ENCODE results near the gene PTPRU. TPM values are rescaled to one million over a fixed set of nuclear protein-coding genes. Genes with fewer than 3 reads are reported as not detected.
A peak's percentile ranks its signal among the peaks of the same experiment; 100 is the strongest.

The PTPRU gene
- total and polyA plus RNA-seq, 5 donors from 2014 or later = not detected

DNA sequence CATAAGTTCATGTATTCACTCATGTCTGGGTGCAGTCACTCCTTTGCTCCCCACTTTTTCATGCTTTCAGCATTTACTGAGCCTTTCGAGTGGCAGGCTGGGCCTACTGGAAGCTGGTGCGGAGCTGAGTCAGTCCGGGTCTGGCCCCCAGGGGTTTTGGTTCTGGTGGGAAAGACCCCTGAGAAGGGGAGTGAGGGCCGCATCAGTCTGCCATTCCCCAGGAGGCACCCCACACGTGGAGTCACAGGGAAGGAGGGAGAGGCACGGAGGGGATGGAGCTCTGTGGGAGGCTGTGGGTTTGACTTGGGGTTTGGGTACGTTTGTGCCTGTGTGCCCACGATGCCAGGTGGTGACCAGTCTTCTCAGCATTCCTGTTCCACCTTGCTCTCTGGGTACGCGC, 87.9 kb downstream of the PTPRU start:
- no peaks in the 10 kb centered on the region for H3K4me1 Mint-ChIP-seq

DNA sequence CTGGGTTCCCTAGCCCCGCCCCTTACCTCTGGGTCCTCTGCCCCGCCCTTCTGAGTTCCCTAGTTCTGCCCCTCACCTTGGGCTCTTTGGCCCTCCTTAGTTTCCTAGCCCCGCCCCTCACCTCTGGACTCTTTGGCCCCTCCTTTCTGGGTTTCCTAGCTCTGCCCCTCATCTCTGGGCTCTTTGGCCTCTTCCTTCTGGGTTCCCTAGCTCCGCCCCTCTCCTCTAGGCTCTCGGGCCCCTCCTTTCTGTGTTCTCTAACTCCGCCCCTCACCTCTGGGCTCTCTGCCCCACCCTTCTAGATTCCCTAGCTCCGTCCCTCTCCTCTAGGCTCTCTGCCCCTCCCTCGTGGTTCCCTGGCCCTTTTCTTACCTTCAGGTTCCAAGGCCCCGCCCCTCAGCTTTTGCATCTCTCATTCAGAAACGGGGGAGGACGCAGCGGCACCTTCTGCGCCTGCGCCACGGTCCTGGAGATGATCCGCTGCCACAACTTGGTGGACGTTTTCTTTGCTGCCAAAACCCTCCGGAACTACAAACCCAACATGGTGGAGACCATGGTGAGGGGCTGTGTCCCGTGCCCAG, 88.5 kb downstream of the PTPRU start:
- Mint-ChIP-seq H3K27me3 (peaks cover 4% of the 10 kb centered on the region), H3K4me3 (no peak overlapping the region), H3K36me3 (no peaks in the 10 kb centered on the region), H3K27ac (no peak overlapping the region), H3K9me3 (no peaks in the 10 kb centered on the region), H3K4me1 (no peaks in the 10 kb centered on the region)
- ATAC-seq (ENCODE audit: low read depth in 2 of 2) (no peak), DNase-seq (no peak)
- Histone ChIP-seq H3K36me3 (ENCODE audit: control insufficient read depth, insufficient read depth, low read length) (no peaks in the 10 kb centered on the region), H3K27me3 (ENCODE audit: control insufficient read depth, insufficient read depth, low read length) (no peaks in the 10 kb centered on the region), H3K4me3 (ENCODE audit: low read depth, low read length) (no peak overlapping the region), H3K27ac (ENCODE audit: insufficient read depth, low read length, poor library complexity, severe bottlenecking) (no peak overlapping the region), H3K9me3 (ENCODE audit: control insufficient read depth in 2 of 2, low read length in 2 of 2) (no peaks in the 10 kb centered on the region), H3K4me1 (ENCODE audit: control insufficient read depth, insufficient read depth, low read length, poor library complexity, severe bottlenecking) (no peaks in the 10 kb centered on the region)

More for the DNA sequence above, 87.9 kb downstream of the PTPRU start:
- Histone ChIP-seq H3K4me3 (ENCODE audit: low read depth, low read length) (no peak overlapping the region), H3K36me3 (ENCODE audit: control insufficient read depth, insufficient read depth, low read length) (no peaks in the 10 kb centered on the region), H3K4me1 (ENCODE audit: control insufficient read depth, insufficient read depth, low read length, poor library complexity, severe bottlenecking) (no peaks in the 10 kb centered on the region), H3K9me3 (ENCODE audit: control insufficient read depth in 2 of 2, low read length in 2 of 2) (no peaks in the 10 kb centered on the region), H3K27me3 (ENCODE audit: control insufficient read depth, insufficient read depth, low read length) (no peaks in the 10 kb centered on the region), H3K27ac (ENCODE audit: insufficient read depth, low read length, poor library complexity, severe bottlenecking) (no peak overlapping the region)
- DNase-seq (no peak), ATAC-seq (ENCODE audit: low read depth in 2 of 2) (no peak)
- Mint-ChIP-seq H3K4me3 (no peak overlapping the region), H3K36me3 (no peaks in the 10 kb centered on the region), H3K27ac (peak overlapping the region in 1 of 3 donors; percentile 70), H3K27me3 (peaks cover 4% of the 10 kb centered on the region), H3K9me3 (no peaks in the 10 kb centered on the region)

DNA sequence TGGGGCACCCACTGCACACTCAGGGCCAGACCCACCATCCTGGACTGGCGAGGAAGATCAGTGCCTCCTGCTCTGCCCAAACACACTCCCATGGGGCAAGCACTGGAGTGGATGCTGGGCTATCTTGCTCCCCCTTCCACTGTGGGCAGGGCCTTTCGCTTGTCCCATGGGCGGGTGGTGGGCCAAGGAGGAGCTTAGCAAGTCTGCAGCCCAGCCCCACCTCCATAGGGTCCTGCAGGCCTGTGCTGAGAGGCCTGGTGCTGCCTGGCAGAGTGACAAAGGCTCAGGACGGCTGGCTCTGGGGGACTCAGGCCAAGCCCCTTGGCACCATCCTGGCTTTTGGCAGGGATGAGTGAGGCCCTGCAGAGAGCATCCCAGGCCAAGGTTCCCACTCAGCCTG, 89.4 kb downstream of the PTPRU start:
- no peaks in the 10 kb centered on the region for H3K27me3 ChIP-seq (ENCODE audit: control insufficient read depth, insufficient read depth, low read length)
- DNase-seq (no peak), ATAC-seq (ENCODE audit: low read depth in 2 of 2) (no peak)
- no peaks in the 10 kb centered on the region for H3K36me3 ChIP-seq (ENCODE audit: control insufficient read depth, insufficient read depth, low read length)
- no peak overlapping the region for H3K4me3 ChIP-seq (ENCODE audit: low read depth, low read length)
- H3K9me3 ChIP-seq (ENCODE audit: control insufficient read depth in 2 of 2, low read length in 2 of 2) = no peaks in the 10 kb centered on the region
- no peaks in the 10 kb centered on the region for H3K4me1 Mint-ChIP-seq
- H3K27me3 Mint-ChIP-seq = peaks cover 4% of the 10 kb centered on the region
- no peak overlapping the region for H3K27ac Mint-ChIP-seq
- no peak overlapping the region for H3K4me3 Mint-ChIP-seq
- no peaks in the 10 kb centered on the region for H3K4me1 ChIP-seq (ENCODE audit: control insufficient read depth, insufficient read depth, low read length, poor library complexity, severe bottlenecking)
- no peaks in the 10 kb centered on the region for H3K36me3 Mint-ChIP-seq
- H3K27ac ChIP-seq (ENCODE audit: insufficient read depth, low read length, poor library complexity, severe bottlenecking) = no peak overlapping the region
- H3K9me3 Mint-ChIP-seq = no peaks in the 10 kb centered on the region

DNA sequence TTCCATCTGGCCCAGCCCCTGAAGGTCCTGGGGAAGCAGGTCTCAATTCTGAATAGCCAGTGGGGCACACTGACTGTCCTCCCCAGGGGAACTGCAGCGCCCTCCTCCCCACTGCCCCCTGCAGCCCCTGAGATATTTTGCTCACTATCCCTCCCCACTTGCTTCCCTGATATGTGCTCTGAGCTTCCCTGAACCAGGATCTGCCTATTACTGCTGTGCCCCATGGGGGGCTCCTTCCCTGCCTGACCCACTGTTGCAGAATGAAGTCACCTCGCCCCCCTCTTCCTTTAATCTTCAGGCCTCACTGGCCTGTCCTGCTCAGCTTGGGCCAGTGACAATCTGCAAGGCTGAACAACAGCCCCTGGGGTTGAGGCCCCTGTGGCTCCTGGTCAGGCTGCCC, 89.8 kb downstream of the PTPRU start:
- H3K4me3 Mint-ChIP-seq = no peak overlapping the region

DNA sequence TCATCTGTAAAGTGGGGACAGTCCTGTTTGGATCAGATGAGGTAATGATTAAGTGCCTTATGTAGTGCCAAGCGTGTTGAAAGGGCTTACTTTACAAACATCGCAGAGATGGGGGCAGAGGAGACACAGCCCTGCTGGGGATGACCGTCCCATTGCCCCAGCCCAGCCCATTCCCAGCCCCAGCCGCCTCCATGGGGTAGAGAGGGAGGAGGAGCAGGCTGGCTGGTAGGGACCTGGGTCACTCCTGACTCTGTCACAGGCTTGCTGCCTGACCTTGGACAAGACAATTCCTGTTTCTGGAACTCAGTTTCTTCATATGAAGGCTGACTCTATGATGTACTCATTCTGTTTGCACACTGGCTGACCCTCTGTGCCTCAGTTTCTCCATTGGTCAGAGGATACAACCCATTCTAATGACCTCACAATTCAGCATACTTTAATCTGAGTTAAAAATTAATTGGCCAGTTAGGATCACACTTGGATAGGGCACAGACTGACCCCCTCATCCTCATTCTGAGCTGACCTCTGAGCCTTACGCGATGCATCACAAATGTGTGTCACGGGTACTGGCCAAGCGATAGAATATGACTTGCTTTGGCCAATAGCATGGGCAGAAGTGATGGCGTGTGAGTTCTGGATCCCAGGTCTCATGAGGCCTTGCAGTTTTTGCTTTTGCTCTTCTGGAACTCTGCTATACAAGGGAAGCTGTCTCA, 91.1 kb downstream of the PTPRU start:
- H3K4me1 ChIP-seq (ENCODE audit: control insufficient read depth, insufficient read depth, low read length, poor library complexity, severe bottlenecking) = no peaks in the 10 kb centered on the region
- no peaks in the 10 kb centered on the region for H3K36me3 ChIP-seq (ENCODE audit: control insufficient read depth, insufficient read depth, low read length)
- ATAC-seq (ENCODE audit: low read depth in 2 of 2) (no peak), DNase-seq (no peak)
- H3K27ac Mint-ChIP-seq = no peak overlapping the region
- no peaks in the 10 kb centered on the region for H3K36me3 Mint-ChIP-seq
- peaks cover 4% of the 10 kb centered on the region for H3K27me3 Mint-ChIP-seq
- H3K4me3 ChIP-seq (ENCODE audit: low read depth, low read length) = no peak overlapping the region
- H3K9me3 ChIP-seq (ENCODE audit: control insufficient read depth in 2 of 2, low read length in 2 of 2) = no peaks in the 10 kb centered on the region
- no peaks in the 10 kb centered on the region for H3K9me3 Mint-ChIP-seq
- H3K27ac ChIP-seq (ENCODE audit: insufficient read depth, low read length, poor library complexity, severe bottlenecking) = no peak overlapping the region
- H3K4me3 Mint-ChIP-seq = no peak overlapping the region
- no peaks in the 10 kb centered on the region for H3K4me1 Mint-ChIP-seq
- no peaks in the 10 kb centered on the region for H3K27me3 ChIP-seq (ENCODE audit: control insufficient read depth, insufficient read depth, low read length)

More for the DNA sequence above, 89.8 kb downstream of the PTPRU start:
- Mint-ChIP-seq H3K4me1 (no peaks in the 10 kb centered on the region), H3K27me3 (peaks cover 4% of the 10 kb centered on the region), H3K36me3 (no peaks in the 10 kb centered on the region), H3K27ac (no peak overlapping the region), H3K9me3 (no peaks in the 10 kb centered on the region)
- DNase-seq (no peak), ATAC-seq (ENCODE audit: low read depth in 2 of 2) (no peak)
- no peak overlapping the region for H3K27ac ChIP-seq (ENCODE audit: insufficient read depth, low read length, poor library complexity, severe bottlenecking)
- H3K4me3 ChIP-seq (ENCODE audit: low read depth, low read length) = no peak overlapping the region
- H3K4me1 ChIP-seq (ENCODE audit: control insufficient read depth, insufficient read depth, low read length, poor library complexity, severe bottlenecking) = no peaks in the 10 kb centered on the region
- H3K36me3 ChIP-seq (ENCODE audit: control insufficient read depth, insufficient read depth, low read length) = no peaks in the 10 kb centered on the region
- H3K27me3 ChIP-seq (ENCODE audit: control insufficient read depth, insufficient read depth, low read length) = no peaks in the 10 kb centered on the region
- no peaks in the 10 kb centered on the region for H3K9me3 ChIP-seq (ENCODE audit: control insufficient read depth in 2 of 2, low read length in 2 of 2)

DNA sequence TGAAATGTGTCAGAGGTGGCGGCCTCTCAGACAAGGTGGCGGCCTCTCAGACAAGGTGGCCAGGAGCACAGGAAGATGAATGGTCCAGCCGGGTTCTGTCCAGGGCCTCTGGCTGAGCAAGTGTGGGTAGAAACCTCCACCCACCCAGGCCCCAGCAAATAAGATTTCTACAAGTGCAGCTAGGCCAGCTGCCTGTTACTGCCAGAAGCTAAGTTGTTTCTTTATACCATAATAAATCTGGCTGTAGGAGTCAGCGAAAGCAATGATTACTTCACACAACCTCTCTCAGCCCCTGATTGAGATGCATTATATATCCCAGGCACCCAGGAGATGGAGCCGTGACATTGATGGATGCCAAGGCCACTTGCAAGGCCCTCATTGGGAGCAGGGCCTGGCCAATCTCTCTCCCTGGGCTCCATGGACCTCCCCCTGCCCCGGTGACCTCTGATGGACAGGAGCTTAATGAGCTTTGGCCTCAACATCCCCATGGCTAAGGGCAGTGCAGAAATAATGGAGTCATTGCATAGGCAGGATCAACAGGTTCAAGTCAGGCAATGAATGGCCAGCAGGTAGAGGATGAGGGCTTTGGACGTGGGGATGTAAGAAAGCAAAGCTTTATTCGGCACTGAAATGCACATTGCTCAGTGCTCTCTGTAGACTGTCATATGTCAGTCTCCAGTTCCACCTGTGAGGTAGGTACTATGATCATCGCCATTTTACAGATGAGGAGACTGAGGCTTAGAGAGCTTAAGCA, 92.9 kb downstream of the PTPRU start:
- ATAC-seq (ENCODE audit: low read depth in 2 of 2) (no peak), DNase-seq (no peak)
- no peaks in the 10 kb centered on the region for H3K9me3 Mint-ChIP-seq
- H3K4me3 ChIP-seq (ENCODE audit: low read depth, low read length) = no peak overlapping the region
- no peaks in the 10 kb centered on the region for H3K4me1 ChIP-seq (ENCODE audit: control insufficient read depth, insufficient read depth, low read length, poor library complexity, severe bottlenecking)
- no peaks in the 10 kb centered on the region for H3K4me1 Mint-ChIP-seq
- no peaks in the 10 kb centered on the region for H3K27me3 ChIP-seq (ENCODE audit: control insufficient read depth, insufficient read depth, low read length)
- no peak overlapping the region for H3K27ac Mint-ChIP-seq
- H3K36me3 ChIP-seq (ENCODE audit: control insufficient read depth, insufficient read depth, low read length) = no peaks in the 10 kb centered on the region
- no peak overlapping the region for H3K4me3 Mint-ChIP-seq
- H3K27ac ChIP-seq (ENCODE audit: insufficient read depth, low read length, poor library complexity, severe bottlenecking) = no peak overlapping the region
- H3K9me3 ChIP-seq (ENCODE audit: control insufficient read depth in 2 of 2, low read length in 2 of 2) = no peaks in the 10 kb centered on the region
- no peaks in the 10 kb centered on the region for H3K36me3 Mint-ChIP-seq
- H3K27me3 Mint-ChIP-seq = peaks cover 4% of the 10 kb centered on the region

DNA sequence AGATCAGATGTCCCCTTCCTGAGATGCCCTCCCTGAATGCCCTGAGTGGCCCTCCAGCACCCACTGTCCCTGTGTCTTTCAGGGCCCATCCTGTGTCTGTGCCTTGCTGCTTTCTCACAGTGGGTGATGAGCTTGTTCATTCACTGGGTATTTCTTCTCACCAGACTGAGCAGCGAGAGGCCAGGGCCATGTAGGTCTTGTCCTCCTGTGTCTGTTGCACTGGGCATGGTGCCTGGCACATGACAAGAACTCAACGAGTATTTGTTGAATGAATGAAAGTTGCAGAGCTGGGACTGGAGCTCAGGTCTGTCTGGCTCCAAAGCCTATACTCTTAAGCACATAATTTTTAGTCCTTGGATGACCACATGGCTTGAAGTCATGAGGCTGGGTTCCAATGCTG, 93.8 kb downstream of the PTPRU start:
- H3K4me1 Mint-ChIP-seq = no peaks in the 10 kb centered on the region
- H3K9me3 ChIP-seq (ENCODE audit: control insufficient read depth in 2 of 2, low read length in 2 of 2) = no peaks in the 10 kb centered on the region
- H3K4me1 ChIP-seq (ENCODE audit: control insufficient read depth, insufficient read depth, low read length, poor library complexity, severe bottlenecking) = no peaks in the 10 kb centered on the region
- H3K27ac ChIP-seq (ENCODE audit: insufficient read depth, low read length, poor library complexity, severe bottlenecking) = no peak overlapping the region
- H3K4me3 Mint-ChIP-seq = no peak overlapping the region
- H3K27ac Mint-ChIP-seq = no peak overlapping the region
- H3K36me3 Mint-ChIP-seq = no peaks in the 10 kb centered on the region
- H3K27me3 Mint-ChIP-seq = peaks cover 4% of the 10 kb centered on the region
- H3K36me3 ChIP-seq (ENCODE audit: control insufficient read depth, insufficient read depth, low read length) = no peaks in the 10 kb centered on the region
- DNase-seq (no peak), ATAC-seq (ENCODE audit: low read depth in 2 of 2) (no peak)
- no peaks in the 10 kb centered on the region for H3K27me3 ChIP-seq (ENCODE audit: control insufficient read depth, insufficient read depth, low read length)
- H3K4me3 ChIP-seq (ENCODE audit: low read depth, low read length) = no peak overlapping the region
- H3K9me3 Mint-ChIP-seq = peaks cover 0 to 2% (median 0%) of the 10 kb centered on the region in 7 donors
